Kidney epithelial cell (primary cell): ENCODE results near the gene PUM1. TPM values are rescaled to one million over a fixed set of nuclear protein-coding genes. Genes with fewer than 3 reads are reported as not detected.
A peak's percentile ranks its signal among the peaks of the same experiment; 100 is the strongest.

Source experiments
- DNase-seq: peaks from one replicate; pipeline ENCODE4 v3.0.0-alpha.2; 2010; ENCODE audit warnings: low read depth
- H3K27me3 ChIP-seq: 2 replicates; pipeline ENCODE4 v1.6.0; 2011; ENCODE audit warnings: low read length; ENCODE audit not compliant: control insufficient read depth, insufficient read depth
- H3K36me3 ChIP-seq: 2 replicates; pipeline ENCODE4 v1.5.1; 2011; ENCODE audit warnings: low read length; ENCODE audit not compliant: control insufficient read depth, insufficient read depth
- H3K4me3 ChIP-seq: 2 replicates; pipeline ENCODE4 v1.5.1; 2011; ENCODE audit warnings: low read depth, mild to moderate bottlenecking, control low read depth, low read length
- total RNA-seq: library from RNA; depleted of rRNA; stranded (reverse); fragments of >200 nt; gene quantifications from 2 replicates; pipeline ENCODE4 v1.2.3, GENCODE V29; 2015
- TF ChIP-seq, protein P1 (sequence below): IDR thresholded peaks from 2 replicates; pipeline ENCODE4 v1.5.1; 2011; ENCODE audit warnings: mild to moderate bottlenecking, moderate library complexity, low read length, control low read depth, inconsistent platforms; ENCODE audit not compliant: insufficient read depth, poor library complexity, severe bottlenecking

Gene PUM1
- total RNA-seq, 1 donor from 2014 or later: 78.1 TPM

DNA sequence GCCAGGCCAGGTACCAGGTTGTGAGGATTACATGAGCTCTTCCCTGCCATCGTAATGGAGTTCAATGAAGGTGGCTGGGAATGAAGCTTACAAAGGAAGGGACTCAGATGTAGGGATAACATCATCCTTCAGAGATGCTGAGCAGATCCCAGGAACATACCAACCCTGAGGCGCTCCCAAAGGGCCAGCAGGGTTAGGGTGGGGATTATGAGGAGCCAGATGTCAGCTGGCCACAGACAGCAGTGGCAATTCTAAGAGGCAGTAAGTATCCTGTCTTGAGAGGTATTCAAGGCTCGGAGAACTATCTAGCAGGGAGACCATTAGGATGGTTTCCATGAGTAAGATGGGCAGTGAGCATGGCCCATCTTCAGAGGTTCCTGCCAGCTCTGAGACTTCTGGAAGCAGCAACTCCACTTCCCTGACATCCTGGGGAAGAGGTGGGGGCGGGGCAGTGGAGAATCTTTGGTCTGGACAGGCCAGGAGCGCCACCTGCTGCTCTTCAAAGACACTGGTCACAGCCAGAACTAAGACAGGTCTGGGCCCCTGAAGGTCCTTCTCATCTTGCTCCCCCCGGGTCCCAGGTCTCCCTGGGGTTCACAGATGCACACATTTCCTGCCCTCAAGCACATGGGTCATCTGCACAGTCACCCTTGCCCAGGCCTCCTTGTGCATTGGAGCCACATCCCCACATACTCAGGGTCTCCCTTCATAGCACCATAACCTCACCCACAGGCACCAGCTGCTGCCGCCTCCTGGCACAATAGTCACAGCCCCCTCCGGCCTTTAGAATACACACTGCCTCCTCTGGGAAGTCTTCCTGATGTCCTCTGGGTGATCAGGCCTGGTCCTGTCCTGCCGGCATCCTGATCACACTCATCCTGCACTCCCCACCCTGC is 154.2 kb downstream of the PUM1 start:
- no peak overlapping the region for H3K4me3 ChIP-seq
- H3K27me3 ChIP-seq: no peaks in the 10 kb centered on the region
- no peaks in the 10 kb centered on the region for H3K36me3 ChIP-seq
- TF ChIP-seq, protein P1, sequence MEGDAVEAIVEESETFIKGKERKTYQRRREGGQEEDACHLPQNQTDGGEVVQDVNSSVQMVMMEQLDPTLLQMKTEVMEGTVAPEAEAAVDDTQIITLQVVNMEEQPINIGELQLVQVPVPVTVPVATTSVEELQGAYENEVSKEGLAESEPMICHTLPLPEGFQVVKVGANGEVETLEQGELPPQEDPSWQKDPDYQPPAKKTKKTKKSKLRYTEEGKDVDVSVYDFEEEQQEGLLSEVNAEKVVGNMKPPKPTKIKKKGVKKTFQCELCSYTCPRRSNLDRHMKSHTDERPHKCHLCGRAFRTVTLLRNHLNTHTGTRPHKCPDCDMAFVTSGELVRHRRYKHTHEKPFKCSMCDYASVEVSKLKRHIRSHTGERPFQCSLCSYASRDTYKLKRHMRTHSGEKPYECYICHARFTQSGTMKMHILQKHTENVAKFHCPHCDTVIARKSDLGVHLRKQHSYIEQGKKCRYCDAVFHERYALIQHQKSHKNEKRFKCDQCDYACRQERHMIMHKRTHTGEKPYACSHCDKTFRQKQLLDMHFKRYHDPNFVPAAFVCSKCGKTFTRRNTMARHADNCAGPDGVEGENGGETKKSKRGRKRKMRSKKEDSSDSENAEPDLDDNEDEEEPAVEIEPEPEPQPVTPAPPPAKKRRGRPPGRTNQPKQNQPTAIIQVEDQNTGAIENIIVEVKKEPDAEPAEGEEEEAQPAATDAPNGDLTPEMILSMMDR: peak; percentile 79
- peak; percentile 39 for DNase-seq

DNA sequence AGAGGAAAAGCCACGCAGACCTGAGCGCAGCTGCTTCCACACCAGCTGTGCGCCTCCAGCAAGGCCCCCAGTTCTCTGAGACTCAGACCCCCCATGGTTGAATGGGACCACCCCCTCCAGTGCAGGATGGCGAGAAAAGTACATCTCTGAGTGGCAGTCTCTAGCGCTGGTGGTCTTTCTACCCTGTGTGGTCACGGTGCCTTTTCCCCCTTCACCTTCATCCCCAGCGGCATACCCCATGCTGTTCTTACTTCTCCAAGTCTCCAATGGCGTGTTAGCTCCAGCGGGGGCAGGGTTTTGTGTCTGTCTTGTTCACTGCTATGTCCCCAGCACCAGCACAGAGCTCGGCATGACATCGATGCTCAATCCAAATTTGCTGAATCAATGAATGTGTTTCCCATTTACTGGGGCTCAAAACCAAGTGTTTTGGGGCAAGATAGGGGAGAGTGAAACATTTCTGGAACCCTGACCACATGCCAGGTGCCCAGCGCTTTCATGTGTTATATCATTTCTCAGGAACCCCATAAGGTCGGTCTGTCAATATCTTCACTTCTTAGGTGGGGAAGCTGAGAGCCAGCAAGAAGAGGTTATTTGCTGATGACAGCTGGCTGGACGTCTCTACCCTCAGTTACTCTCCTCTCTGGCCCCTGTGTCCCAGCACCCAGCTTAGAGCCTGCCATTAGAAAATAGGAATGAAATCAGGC is 156.0 kb downstream of the PUM1 start:
- no peaks in the 10 kb centered on the region for H3K36me3 ChIP-seq
- TF ChIP-seq, protein P1: no peak
- no peaks in the 10 kb centered on the region for H3K27me3 ChIP-seq
- DNase-seq: no peak
- no peak overlapping the region for H3K4me3 ChIP-seq

DNA sequence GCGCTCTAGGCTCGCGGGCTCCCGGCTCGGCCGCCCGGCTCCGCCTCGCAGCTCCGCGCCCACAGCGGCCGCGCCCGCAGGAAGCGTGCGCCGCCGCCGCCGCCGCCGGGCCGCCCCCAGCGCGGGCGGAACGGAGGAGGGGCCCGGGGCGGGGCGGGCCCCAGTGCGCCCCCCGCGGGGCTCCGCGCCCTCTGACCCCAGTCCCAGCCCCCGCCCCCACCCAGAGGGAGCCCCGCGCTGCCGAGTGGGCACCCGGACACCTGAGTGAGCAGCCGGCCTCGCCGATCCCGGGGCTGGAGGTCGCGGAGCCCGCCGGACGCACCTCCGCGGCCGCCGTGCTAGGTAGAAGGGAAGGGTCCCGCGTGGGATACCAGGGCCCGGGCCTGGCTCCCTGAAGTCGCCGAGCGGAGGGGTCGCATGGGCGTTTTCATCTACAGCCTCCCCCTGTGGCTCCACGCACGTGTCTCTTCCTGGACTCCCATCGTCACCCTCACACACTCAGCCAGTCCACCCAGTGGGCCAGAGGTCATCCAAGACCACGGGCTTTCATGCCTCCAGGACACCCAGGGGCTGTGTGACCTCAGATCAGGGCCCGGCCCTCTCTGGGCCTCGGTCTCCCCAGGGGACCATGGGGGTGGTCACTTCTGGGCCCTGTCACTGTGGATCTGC is 156.7 kb downstream of the PUM1 start, which contains the start of gene SDC3:
Gene SDC3, minus strand, starts transcription at position 63 of the 669 bp plus-strand sequence. CDS start 172 bp downstream, outside the sequence.
- Histone ChIP-seq H3K4me3 (peak within 1 kb of the TSS; percentile 58), H3K27me3 (no peaks in the 10 kb centered on the region), H3K36me3 (no peaks in the 10 kb centered on the region)
- no peak for DNase-seq
- TF ChIP-seq, protein P1: no peak

DNA sequence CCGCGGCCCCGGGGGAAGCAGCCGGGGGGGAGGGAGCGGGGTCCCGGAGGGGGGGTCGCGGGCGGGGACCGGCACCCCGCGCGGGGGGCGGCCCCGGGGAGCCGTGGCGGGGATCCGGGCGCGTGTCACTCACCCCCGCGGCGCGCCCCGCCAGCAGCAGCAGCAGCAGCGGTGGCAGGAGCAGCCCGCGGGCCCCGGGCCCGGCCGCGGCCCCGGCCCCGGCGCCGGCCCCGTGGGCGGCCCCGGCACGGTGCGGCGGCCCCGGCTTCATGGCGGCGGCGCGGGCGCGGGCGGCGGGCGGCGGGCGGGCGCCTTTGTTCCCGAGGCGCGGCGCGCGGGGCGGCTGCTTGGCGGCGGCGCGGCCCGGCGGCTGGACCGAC is 157.2 kb downstream of the PUM1 start:
- no peaks in the 10 kb centered on the region for H3K27me3 ChIP-seq
- TF ChIP-seq, protein P1: no peak
- DNase-seq: no peak
- H3K4me3 ChIP-seq: peak overlapping the region; percentile 58
- no peaks in the 10 kb centered on the region for H3K36me3 ChIP-seq

DNA sequence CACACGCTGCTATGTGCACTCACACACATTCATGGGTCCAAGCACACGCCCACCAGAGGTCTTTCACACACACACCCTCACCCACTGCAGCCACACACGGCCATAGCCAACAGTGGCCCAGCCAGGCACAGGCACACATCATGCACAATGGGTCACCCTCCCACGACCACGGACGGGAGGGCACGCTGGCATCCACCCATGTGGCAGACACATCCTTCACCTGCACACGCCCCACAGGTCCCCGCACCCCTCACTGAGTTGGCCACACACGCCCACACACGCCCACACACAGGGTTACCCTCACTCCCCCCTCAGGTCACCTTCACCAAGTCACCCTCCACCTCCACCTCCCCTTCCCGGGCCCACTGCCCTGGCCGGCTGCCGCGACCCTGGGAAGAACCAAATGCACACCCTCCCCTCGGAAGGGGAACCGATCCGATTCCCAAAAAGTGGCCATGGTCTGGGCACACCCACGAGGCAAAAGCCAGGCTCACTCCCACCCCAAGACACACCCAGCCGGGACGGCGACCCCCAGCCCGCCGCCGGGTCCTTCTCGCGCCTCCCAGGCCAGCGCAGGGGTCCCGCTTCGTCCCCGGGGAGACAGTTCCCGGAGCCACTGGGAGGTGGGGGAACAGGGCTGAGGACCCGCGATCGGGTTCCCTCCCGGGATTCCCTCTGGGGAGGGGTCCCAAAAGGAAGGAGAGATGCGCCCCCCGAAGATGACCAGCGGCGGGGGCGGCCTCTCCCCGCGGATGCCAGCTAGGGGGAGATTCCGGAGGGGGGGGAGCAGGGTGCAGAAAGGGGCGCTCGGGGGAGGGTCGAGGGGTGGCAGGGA is 157.8 kb downstream of the PUM1 start:
- no peak for DNase-seq
- no peaks in the 10 kb centered on the region for H3K27me3 ChIP-seq
- H3K36me3 ChIP-seq: no peaks in the 10 kb centered on the region
- H3K4me3 ChIP-seq: peak overlapping the region; percentile 58
- TF ChIP-seq, protein P1: no peak
